ENCODE measurements around the gene ACIN1.

DNA sequence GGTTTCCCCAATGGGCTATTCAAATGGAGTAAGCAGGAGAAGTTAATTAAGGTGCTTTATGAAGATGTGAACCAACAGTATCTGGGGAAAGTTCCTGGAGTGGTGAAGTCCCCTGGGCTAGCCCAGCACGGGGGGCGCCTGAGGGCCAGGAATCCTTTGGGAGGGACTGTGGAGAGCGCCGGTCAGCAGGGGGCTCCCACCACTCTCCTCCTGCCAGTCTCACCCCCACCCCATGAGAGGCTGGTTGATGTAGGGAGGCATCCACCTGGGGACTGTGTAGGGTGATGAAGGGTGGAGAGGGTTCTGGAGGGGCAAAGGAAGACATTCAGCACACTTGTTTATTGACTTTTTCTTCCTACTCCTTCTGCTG is 19.7 kb upstream of the ACIN1 start:
- TF ChIP-seq POLR2A (IDR thresholded peaks at IDR 0.05; ENCODE audit: low read depth, low read length): no peak
- TF ChIP-seq POLR2AphosphoS5 (IDR thresholded peaks at IDR 0.05; ENCODE audit: low read depth, low read length): no peak

Data from GM12891 (cell line).